T-cell (primary cell): ENCODE measurements around the gene LYRM4. TPM values are rescaled to one million over a fixed set of nuclear protein-coding genes. Genes with fewer than 3 reads are reported as not detected.

Experiments used
- ATAC-seq, 4 experiments: fragments of 200-7000 bp in 3 of 4; fragments of 150-1000 bp in 1 of 4; cut with Tn5 transposase; replicated peaks in 1 of 4; 1 replicate in 3 of 4; 2 replicates in 1 of 4; pipeline ENCODE4 v1.10.0; 2021; ENCODE audit warnings: moderate library complexity in 3 of 4, mild to moderate bottlenecking in 2 of 4, moderate number of reproducible peaks in 1 of 4
- CTCF ChIA-PET, 2 donors: fragments of 300-600 bp; sonication (Branson Sonifier 250); formaldehyde crosslinking; loops; one replicate each; lab custom pipeline; 2022; ENCODE audit warnings: antibody characterized with exemption in 2 of 2; lab: Charles Lee
- POLR2A ChIA-PET, 2 donors: fragments of 300-600 bp; sonication (Branson Sonifier 250); formaldehyde crosslinking; loops; one replicate each; lab custom pipeline; 2022; ENCODE audit warnings: antibody characterized with exemption in 2 of 2; lab: Charles Lee
- DNase-seq, 35 experiments: peaks; one replicate each; pipeline versions ENCODE4 v3.0.0 to v3.0.0-alpha.2; 2013 to 2023
- H3K27ac ChIP-seq: one replicate; pipeline ENCODE4 v1.5.1; 2013; ENCODE audit warnings: low read length
- H3K27me3 ChIP-seq, 2 experiments: replicated peaks in 1 of 2; 1 replicate in 1 of 2; 2 replicates in 1 of 2; pipeline versions ENCODE4 v1.6.1 to v1.7.0; 2013; ENCODE audit warnings: low read length in 1 of 2, mixed read lengths in 1 of 2; ENCODE audit not compliant: control insufficient read depth in 2 of 2, insufficient read depth in 2 of 2; ENCODE audit errors: extremely low read depth in 1 of 2
- H3K36me3 ChIP-seq, 2 donors: 1 replicate in 1 of 2; 2 replicates in 1 of 2; pipeline versions ENCODE4 v1.6.1 to v1.7.0; 2013; ENCODE audit warnings: low read length in 1 of 2; ENCODE audit not compliant: control insufficient read depth in 2 of 2, insufficient read depth in 1 of 2; ENCODE audit errors: extremely low read depth in 1 of 2
- H3K4me1 ChIP-seq, 2 experiments: 1 replicate in 1 of 2; 2 replicates in 1 of 2; pipeline versions ENCODE4 v1.6.1 to v1.7.0; 2013; ENCODE audit warnings: low read length in 2 of 2, mixed read lengths in 1 of 2; ENCODE audit not compliant: insufficient read depth in 2 of 2, control insufficient read depth in 1 of 2; ENCODE audit errors: extremely low read depth in 1 of 2
- H3K4me3 ChIP-seq, 2 donors: 1 replicate in 1 of 2; 2 replicates in 1 of 2; pipeline versions ENCODE4 v1.5.1 to v1.7.0; 2013; ENCODE audit warnings: mild to moderate bottlenecking in 2 of 2, low read length in 1 of 2, moderate library complexity in 1 of 2; ENCODE audit not compliant: control insufficient read depth in 1 of 2; ENCODE audit errors: extremely low read depth in 1 of 2
- H3K9me3 ChIP-seq: 2 replicates; pipeline ENCODE4 v1.7.0; 2013
- H3K27ac Mint-ChIP-seq, 2 donors: one replicate each; pipeline ENCODE4 v1.8.0; 2020 to 2021; ENCODE audit warnings: mild to moderate bottlenecking in 2 of 2, mixed read lengths in 2 of 2
- H3K27me3 Mint-ChIP-seq, 2 donors: one replicate each; pipeline ENCODE4 v1.8.0; 2021 to 2022; ENCODE audit warnings: mixed read lengths in 2 of 2
- H3K36me3 Mint-ChIP-seq: one replicate; pipeline ENCODE4 v1.8.0; 2021; ENCODE audit warnings: mixed read lengths
- H3K4me1 Mint-ChIP-seq, 3 donors: one replicate each; pipeline ENCODE4 v1.8.0; 2020 to 2022; ENCODE audit warnings: mixed read lengths in 3 of 3, mild to moderate bottlenecking in 1 of 3
- H3K4me3 Mint-ChIP-seq, 3 donors: one replicate each; pipeline ENCODE4 v1.8.0; 2020 to 2022; ENCODE audit warnings: mild to moderate bottlenecking in 3 of 3, mixed read lengths in 3 of 3, moderate library complexity in 3 of 3
- H3K9me3 Mint-ChIP-seq, 3 donors: one replicate each; pipeline ENCODE4 v1.8.0; 2020 to 2022; ENCODE audit warnings: mixed read lengths in 3 of 3
- WGBS: methylation state at CpG from one replicate; pipeline ENCODE4 v1.1.5; 2013; ENCODE audit warnings: missing lambda C conversion rate; ENCODE audit not compliant: insufficient coverage; 5-methylcytosine and 5-hydroxymethylcytosine counted together
- total RNA-seq, 35 experiments: library from RNA in 6 of 35; stranded (reverse) in 6 of 35; fragments of 120-200 nt in 1 of 35; gene quantifications; one replicate each; pipeline versions ENCODE4 v1.2.1 to v1.2.4 and lab custom pipeline; 2013 to 2026

The LYRM4 gene
- total RNA-seq, 5 donors from 2014 or later (not counting 1 experiment from before 2014, with no cell fraction given) = 17.7 to 25.6 (median 20.4) TPM

DNA sequence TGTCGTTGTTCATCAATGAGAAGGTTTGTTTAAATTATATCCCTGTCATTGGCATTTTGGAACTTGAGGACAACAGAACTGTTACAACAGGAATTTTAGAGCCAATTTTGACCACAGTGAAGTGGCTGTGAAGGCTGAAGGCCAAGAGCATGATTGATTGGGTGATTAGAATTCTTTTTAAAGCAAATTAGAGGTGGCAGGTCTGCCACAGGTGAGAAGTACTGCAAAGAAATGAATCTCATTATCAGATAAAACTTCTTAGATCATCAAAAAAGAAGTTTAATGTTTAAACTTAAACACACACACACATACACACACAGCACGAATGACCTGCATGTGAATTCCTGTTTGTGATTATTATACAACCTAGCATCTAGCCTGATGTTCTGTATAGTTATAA lies 32.9 kb upstream of the LYRM4 start:
- CTCF ChIA-PET = no interaction called here

DNA sequence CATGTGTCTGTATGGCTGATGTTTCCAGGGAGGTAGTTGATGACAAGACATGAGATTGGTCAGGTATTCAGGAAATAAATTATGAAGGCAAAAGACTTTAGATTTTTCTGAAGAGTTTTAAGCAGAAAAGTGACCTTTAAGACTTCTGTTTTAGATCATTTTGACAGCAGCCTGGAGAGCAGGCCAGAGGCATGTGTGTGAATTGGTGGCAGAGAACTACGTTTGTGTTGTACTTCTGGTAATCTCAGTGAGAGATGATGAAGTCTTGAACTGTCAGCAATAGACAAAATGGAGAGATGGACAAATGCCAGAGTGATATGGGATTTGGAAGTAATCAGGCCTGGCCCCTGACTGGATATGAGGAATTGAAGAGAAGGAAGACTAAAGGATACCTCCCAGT lies 31.4 kb upstream of the LYRM4 start:
- no peaks in the 10 kb centered on the region for H3K9me3 ChIP-seq
- DNase-seq = no peak
- no peaks in the 10 kb centered on the region for H3K27me3 Mint-ChIP-seq
- peaks cover 0 to 8% of the 10 kb centered on the region in 2 experiments for H3K4me1 ChIP-seq
- H3K9me3 Mint-ChIP-seq = no peaks in the 10 kb centered on the region
- no peak for ATAC-seq
- ChIA-PET CTCF (interaction anchor here in 1 of 2 donors (0.6 kb wide), 1 partner anchor 10 kb away, joined by 3 read pairs; no protein-coding TSS in a partner anchor), POLR2A (no interaction called here)
- H3K4me1 Mint-ChIP-seq = peaks cover 58 to 62% (median 60%) of the 10 kb centered on the region in 3 donors
- peaks cover 25% of the 10 kb centered on the region for H3K36me3 Mint-ChIP-seq
- no peaks in the 10 kb centered on the region for H3K27me3 ChIP-seq
- 83% methylated on average over 1 of the region's 1 CpG for WGBS
- H3K4me3 ChIP-seq = no peak overlapping the region
- H3K36me3 ChIP-seq = no peaks in the 10 kb centered on the region
- no peak overlapping the region for H3K4me3 Mint-ChIP-seq
- H3K27ac ChIP-seq = no peak overlapping the region
- H3K27ac Mint-ChIP-seq = no peak overlapping the region

More for the DNA sequence above, 32.9 kb upstream of the LYRM4 start:
- Mint-ChIP-seq H3K4me3 (no peak overlapping the region), H3K36me3 (peaks cover 18% of the 10 kb centered on the region), H3K4me1 (peaks cover 45 to 59% (median 47%) of the 10 kb centered on the region in 3 donors), H3K9me3 (no peaks in the 10 kb centered on the region), H3K27me3 (no peaks in the 10 kb centered on the region), H3K27ac (no peak overlapping the region)
- POLR2A ChIA-PET = no interaction called here
- no peaks in the 10 kb centered on the region for H3K9me3 ChIP-seq
- no peak for DNase-seq
- peaks cover 0 to 8% of the 10 kb centered on the region in 2 experiments for H3K4me1 ChIP-seq
- no peak overlapping the region for H3K27ac ChIP-seq
- ATAC-seq = no peak
- WGBS = 100% methylated on average over 1 of the region's 2 CpGs
- H3K36me3 ChIP-seq = no peaks in the 10 kb centered on the region
- H3K4me3 ChIP-seq = no peak overlapping the region
- H3K27me3 ChIP-seq = no peaks in the 10 kb centered on the region

DNA sequence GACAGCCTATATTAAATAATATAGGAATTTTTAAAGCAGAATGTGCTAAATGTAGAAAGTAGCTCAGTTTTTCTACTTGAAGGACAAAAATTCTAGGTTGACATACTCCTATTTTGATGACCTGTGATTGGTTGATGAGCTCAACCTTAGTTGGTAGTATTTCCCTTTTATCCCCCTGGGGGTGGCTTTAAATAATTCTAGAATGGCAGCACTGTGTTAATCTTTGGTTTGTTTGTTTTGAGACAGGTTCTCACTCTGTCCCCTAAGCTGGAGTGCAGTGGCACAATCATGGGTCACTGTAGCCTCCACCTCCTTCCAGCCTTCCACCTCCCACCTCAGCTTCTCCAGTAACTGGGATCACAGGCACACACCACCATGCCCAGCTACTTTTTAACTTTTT lies 29.8 kb upstream of the LYRM4 start:
- peaks cover 0 to 8% of the 10 kb centered on the region in 2 experiments for H3K4me1 ChIP-seq
- H3K36me3 ChIP-seq = no peaks in the 10 kb centered on the region
- Mint-ChIP-seq H3K36me3 (peaks cover 22% of the 10 kb centered on the region), H3K4me3 (no peak overlapping the region), H3K27ac (no peak overlapping the region), H3K27me3 (no peaks in the 10 kb centered on the region), H3K4me1 (peaks cover 62 to 72% (median 63%) of the 10 kb centered on the region in 3 donors), H3K9me3 (no peaks in the 10 kb centered on the region)
- ChIA-PET CTCF (interaction anchor here (0.6 to 1.0 kb wide), 2 partner anchors 11 to 13 kb away, joined by 4 to 5 read pairs; no protein-coding TSS in a partner anchor), POLR2A (no interaction called here)
- DNase-seq (no peak), ATAC-seq (no peak)
- H3K27ac ChIP-seq = no peak overlapping the region
- H3K4me3 ChIP-seq = no peak overlapping the region
- H3K27me3 ChIP-seq = no peaks in the 10 kb centered on the region
- H3K9me3 ChIP-seq = no peaks in the 10 kb centered on the region

DNA sequence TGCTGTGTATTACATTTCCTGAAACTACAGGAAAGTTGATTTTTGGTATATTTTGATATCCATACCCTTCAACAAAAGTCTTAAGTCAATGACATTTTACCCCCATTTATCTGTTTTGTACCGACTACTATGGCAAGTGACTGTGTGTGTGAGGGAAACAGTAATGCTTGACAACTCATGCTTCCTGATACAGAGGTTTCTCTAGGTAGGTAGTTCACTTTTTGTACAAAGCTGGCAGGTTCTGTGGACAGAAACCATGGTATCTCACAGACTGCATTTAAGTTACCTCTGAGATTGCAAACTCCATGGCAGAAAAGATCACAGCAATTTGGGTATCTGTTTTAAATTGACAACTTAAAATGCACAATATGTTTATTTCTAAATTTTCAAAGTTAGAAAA lies 29.3 kb upstream of the LYRM4 start:
- WGBS = no CpG with 5 or more reads among the region's 1 CpG

DNA sequence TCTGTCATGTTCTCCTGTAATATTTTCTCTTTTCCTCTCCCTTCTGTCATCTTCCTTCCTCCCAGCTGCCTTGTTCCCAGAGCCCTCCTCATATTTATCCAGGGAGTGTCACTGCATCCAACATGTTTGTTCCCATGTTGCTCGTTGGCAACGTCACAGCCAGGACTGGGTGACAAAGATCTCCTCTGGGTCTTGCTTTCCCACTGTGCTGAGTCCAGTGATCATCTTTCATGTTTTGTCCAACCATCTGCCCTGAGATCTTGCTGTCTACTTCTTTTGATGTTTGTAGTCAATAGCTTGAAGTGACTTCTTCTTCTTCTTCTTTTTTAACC lies 27.2 kb upstream of the LYRM4 start:
- H3K4me3 Mint-ChIP-seq = no peak overlapping the region
- ATAC-seq (no peak), DNase-seq (no peak)
- H3K27ac ChIP-seq = no peak overlapping the region
- H3K36me3 Mint-ChIP-seq = peaks cover 27% of the 10 kb centered on the region
- no peaks in the 10 kb centered on the region for H3K9me3 Mint-ChIP-seq
- no peaks in the 10 kb centered on the region for H3K9me3 ChIP-seq
- H3K4me1 Mint-ChIP-seq = peaks cover 59 to 76% (median 61%) of the 10 kb centered on the region in 3 donors
- no peak overlapping the region for H3K27ac Mint-ChIP-seq
- no peaks in the 10 kb centered on the region for H3K27me3 ChIP-seq
- H3K36me3 ChIP-seq = no peaks in the 10 kb centered on the region
- no peaks in the 10 kb centered on the region for H3K27me3 Mint-ChIP-seq
- ChIA-PET CTCF (interaction anchor here in 1 of 2 donors (0.7 to 1.3 kb wide), 3 partner anchors 14 to 144 kb away, joined by 3 to 5 read pairs (median 4); no protein-coding TSS in a partner anchor), POLR2A (interaction anchor here in 1 of 2 donors (0.5 kb wide), 1 partner anchor 54 kb away, joined by 3 read pairs; no protein-coding TSS in a partner anchor)
- WGBS = no CpG with 5 or more reads among the region's 2 CpGs
- H3K4me3 ChIP-seq = no peak overlapping the region
- no peaks in the 10 kb centered on the region for H3K4me1 ChIP-seq

More for the DNA sequence above, 29.3 kb upstream of the LYRM4 start:
- Mint-ChIP-seq H3K9me3 (no peaks in the 10 kb centered on the region), H3K4me3 (no peak overlapping the region), H3K27me3 (no peaks in the 10 kb centered on the region), H3K36me3 (peaks cover 22% of the 10 kb centered on the region), H3K4me1 (peaks cover 64 to 76% (median 66%) of the 10 kb centered on the region in 3 donors), H3K27ac (no peak overlapping the region)
- CTCF ChIA-PET = interaction anchor here (0.6 to 1.0 kb wide), 2 partner anchors 12 to 13 kb away, joined by 4 to 5 read pairs; no protein-coding TSS in a partner anchor
- no peak overlapping the region for H3K4me3 ChIP-seq
- ATAC-seq = no peak
- no peaks in the 10 kb centered on the region for H3K36me3 ChIP-seq
- H3K9me3 ChIP-seq = no peaks in the 10 kb centered on the region
- POLR2A ChIA-PET = no interaction called here
- H3K27me3 ChIP-seq = no peaks in the 10 kb centered on the region
- no peak overlapping the region for H3K27ac ChIP-seq
- DNase-seq = no peak
- H3K4me1 ChIP-seq = peaks cover 0 to 8% of the 10 kb centered on the region in 2 experiments

DNA sequence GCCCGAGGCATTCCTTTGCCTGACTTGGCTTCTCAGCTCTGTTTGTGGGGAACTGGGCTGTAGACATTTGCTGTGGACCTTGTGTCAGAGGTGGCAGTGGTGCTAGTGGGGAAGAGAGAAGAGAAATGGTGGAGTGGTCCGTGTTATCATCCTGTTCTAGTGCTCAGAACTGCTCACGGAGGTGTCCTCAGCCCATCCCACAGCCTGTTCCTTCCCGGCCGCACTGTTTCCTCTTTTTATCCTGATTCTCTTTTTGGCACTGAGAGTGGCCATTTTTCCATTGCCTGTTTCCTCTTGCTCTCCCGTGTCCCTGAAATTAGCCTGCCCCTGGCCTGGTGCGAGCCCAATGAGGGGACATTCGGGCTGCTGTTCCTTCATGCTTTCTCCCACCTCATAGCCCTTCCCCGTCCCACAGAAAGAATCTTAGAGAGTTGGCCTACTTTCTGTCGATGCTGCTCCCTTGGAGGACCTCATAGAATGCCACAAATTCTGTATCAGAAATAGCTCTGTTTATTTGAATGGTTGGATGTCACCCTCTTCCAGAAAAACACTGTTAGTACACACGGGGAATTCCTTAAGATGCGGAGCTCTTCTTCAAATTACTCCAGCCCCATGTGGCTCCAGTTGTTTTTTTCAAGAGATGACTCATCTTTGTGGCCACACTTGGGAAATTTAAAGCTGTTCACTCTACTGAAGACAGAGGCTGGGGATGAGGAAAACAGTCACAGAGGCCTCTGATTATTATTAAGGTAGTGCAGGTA lies 26.6 kb upstream of the LYRM4 start:
- no peak overlapping the region for H3K4me3 ChIP-seq
- H3K9me3 ChIP-seq = no peaks in the 10 kb centered on the region
- CTCF ChIA-PET = interaction anchor here in 1 of 2 donors (0.5 to 1.3 kb wide), 3 partner anchors 11 to 75 kb away, joined by 4 to 8 read pairs (median 5); no protein-coding TSS in a partner anchor
- Mint-ChIP-seq H3K27me3 (no peaks in the 10 kb centered on the region), H3K27ac (no peak overlapping the region), H3K9me3 (no peaks in the 10 kb centered on the region), H3K36me3 (peaks cover 27% of the 10 kb centered on the region), H3K4me1 (peaks cover 57 to 73% (median 59%) of the 10 kb centered on the region in 3 donors), H3K4me3 (no peak overlapping the region)
- POLR2A ChIA-PET = interaction anchor here in 1 of 2 donors (0.5 kb wide), 2 partner anchors 55 to 68 kb away, joined by 3 to 5 read pairs; no protein-coding TSS in a partner anchor
- DNase-seq = no peak
- no peaks in the 10 kb centered on the region for H3K27me3 ChIP-seq
- H3K36me3 ChIP-seq = no peaks in the 10 kb centered on the region
- H3K4me1 ChIP-seq = no peaks in the 10 kb centered on the region
- ATAC-seq = no peak
- WGBS = 84% methylated on average over 10 of the region's 12 CpGs
- H3K27ac ChIP-seq = no peak overlapping the region
